D721Med (cell line): ENCODE data around the gene SFTPA1.
A peak's percentile ranks its signal among the peaks of the same experiment; 100 is the strongest.
"Not testable (repeated sequence)": the region's sequence is repeated elsewhere in the genome, so short reads cannot be mapped to it uniquely, and the experiment has no call there.

Experiments
- DNase-seq: peaks from one replicate; pipeline ENCODE4 v3.0.0; 2011; ENCODE audit warnings: low spot score; ENCODE audit not compliant: insufficient read length
- FAIRE-seq: peaks from 2 replicates; lab custom pipeline; 2011; peaks lifted over from hg19 to GRCh38; lab: Jason Lieb, UNC
- CTCF ChIP-seq: IDR thresholded peaks from 2 replicates; pipeline ENCODE4 v1.5.1; 2012; ENCODE audit warnings: mild to moderate bottlenecking, control low read depth; ENCODE audit not compliant: insufficient read depth; ENCODE audit errors: missing control alignments

The SFTPA1 gene

GRCh38 chr10:79610601-79611191, at the start of gene SFTPA1:
TSS of gene SFTPA1 (plus strand) at chr10:79610939. CDS start at chr10:79611826, 887 bp downstream.
- no peak for TF ChIP-seq CTCF
- FAIRE-seq, result no peak
- DNase-seq, result no peak

GRCh38 chr10:79561257-79561656, 49.5 kb upstream of the SFTPA1 start:
- no peak for DNase-seq
- no peak for TF ChIP-seq CTCF
- FAIRE-seq, result no peak

- peak; percentile 55 for DNase-seq
- FAIRE-seq, result no peak
- peak; percentile 84 for TF ChIP-seq CTCF
These were observed 48.5 kb upstream of the SFTPA1 start for GRCh38 chr10:79562135-79562756.

GRCh38 chr10:79563426-79563825, 47.3 kb upstream of the SFTPA1 start:
- TF ChIP-seq CTCF, result no peak
- FAIRE-seq, result no peak
- DNase-seq, result no peak

GRCh38 chr10:79570624-79571023, 40.1 kb upstream of the SFTPA1 start:
- not testable (repeated sequence) for FAIRE-seq, DNase-seq

GRCh38 chr10:79579361-79579760, 31.4 kb upstream of the SFTPA1 start:
- FAIRE-seq (no peak), DNase-seq (no peak)
- TF ChIP-seq CTCF, result no peak

- DNase-seq (no peak), FAIRE-seq (no peak)
- TF ChIP-seq CTCF, result no peak
These were observed 29.7 kb upstream of the SFTPA1 start for GRCh38 chr10:79581044-79581443.

- DNase-seq (no peak), FAIRE-seq (no peak)
- no peak for TF ChIP-seq CTCF
These were observed 28.6 kb upstream of the SFTPA1 start for GRCh38 chr10:79582096-79582495.

GRCh38 chr10:79582954-79583353, 27.8 kb upstream of the SFTPA1 start:
- FAIRE-seq, result not testable (repeated sequence)

More at GRCh38 chr10:79582954-79583353, 27.8 kb upstream of the SFTPA1 start:
- DNase-seq, result not testable (repeated sequence)
